IgD-negative memory B cell (primary cell): ENCODE data around the gene SMIM31. TPM values are rescaled to one million over a fixed set of nuclear protein-coding genes. Genes with fewer than 3 reads are reported as not detected.
A peak's percentile ranks its signal among the peaks of the same experiment; 100 is the strongest.

ENCODE experiments used
- H3K27ac Mint-ChIP-seq, 3 donors: one replicate each; pipeline ENCODE4 v1.8.0; 2020 to 2022; ENCODE audit warnings: mild to moderate bottlenecking in 3 of 3, mixed read lengths in 3 of 3, moderate library complexity in 1 of 3
- H3K27me3 Mint-ChIP-seq: one replicate; pipeline ENCODE4 v1.8.0; 2021; ENCODE audit warnings: mixed read lengths
- H3K36me3 Mint-ChIP-seq: one replicate; pipeline ENCODE4 v1.8.0; 2020; ENCODE audit warnings: mild to moderate bottlenecking, mixed read lengths
- H3K4me1 Mint-ChIP-seq, 3 donors: one replicate each; pipeline ENCODE4 v1.8.0; 2020 to 2022; ENCODE audit warnings: mixed read lengths in 3 of 3, mild to moderate bottlenecking in 1 of 3
- H3K4me3 Mint-ChIP-seq, 4 donors: one replicate each; pipeline ENCODE4 v1.8.0; 2020 to 2022; ENCODE audit warnings: mild to moderate bottlenecking in 4 of 4, mixed read lengths in 4 of 4, moderate library complexity in 3 of 4
- H3K9me3 Mint-ChIP-seq, 3 donors: one replicate each; pipeline ENCODE4 v1.8.0; 2020 to 2021; ENCODE audit warnings: mixed read lengths in 3 of 3, mild to moderate bottlenecking in 1 of 3
- polyA plus RNA-seq: library from polyadenylated mRNA; unstranded; fragments of 300-500 nt; fragmentation: Illumina TruSeq; gene quantifications from one replicate; pipeline ENCODE4 v1.2.3, GENCODE V29; 2021

The SMIM31 gene
- not detected for polyA plus RNA-seq

DNA sequence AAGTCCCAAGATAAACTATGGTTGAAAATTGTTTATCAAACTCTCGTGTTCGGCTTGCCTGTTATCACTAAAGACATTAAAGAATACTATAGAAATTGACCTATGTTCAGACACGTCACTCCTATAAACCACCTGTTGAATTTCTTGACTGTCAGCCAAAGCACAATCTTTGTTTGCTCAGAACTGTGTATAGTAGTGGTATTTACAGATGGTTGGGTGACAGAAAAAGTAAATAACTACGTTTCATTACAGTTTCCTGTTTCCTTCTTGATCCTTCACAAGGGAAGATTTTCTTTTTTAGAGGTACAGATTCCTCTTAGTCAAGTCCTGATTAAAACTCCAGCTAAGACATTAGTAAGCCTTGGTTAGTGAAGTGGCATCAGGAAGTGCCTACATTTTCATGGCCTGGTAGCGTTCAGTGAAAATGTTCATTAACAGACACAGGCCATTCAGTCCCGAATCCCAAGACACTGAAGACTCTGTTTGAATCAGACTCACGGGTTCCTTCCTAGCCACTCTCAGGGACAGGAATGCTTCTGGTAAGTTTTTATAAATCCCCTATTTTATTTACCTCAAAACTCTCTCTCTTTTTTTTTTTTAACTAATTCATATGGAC lies at the start of gene SMIM31:
TSS of gene SMIM31 (plus strand) at position 259 of the 616 bp plus-strand sequence. CDS start 16,313 bp downstream, outside the sequence.
- H3K36me3 Mint-ChIP-seq: no peaks in the 10 kb centered on the region
- H3K4me3 Mint-ChIP-seq: no peak within 1 kb of the TSS

DNA sequence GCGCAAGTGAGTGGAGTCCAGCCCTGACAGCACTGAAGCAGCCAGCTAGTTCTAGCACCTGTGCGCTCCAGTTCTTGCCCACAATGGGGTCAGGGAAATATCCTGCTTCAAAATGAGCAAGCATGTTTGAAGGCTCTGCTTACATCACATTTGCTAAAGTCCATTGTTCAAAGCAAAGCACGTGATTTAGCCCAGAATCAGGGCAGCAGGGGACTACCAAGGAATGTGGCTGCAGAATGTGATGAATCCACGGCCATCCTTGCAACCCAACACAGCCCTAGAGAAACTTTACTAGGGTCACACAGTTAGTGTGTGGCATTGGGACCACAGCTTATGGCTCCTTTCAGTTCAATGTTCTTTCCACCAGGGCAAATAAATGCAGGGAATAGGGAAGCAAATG lies 47.3 kb upstream of the SMIM31 start:
- Mint-ChIP-seq H3K9me3 (peaks cover 0 to 3% (median 2%) of the 10 kb centered on the region in 3 donors), H3K36me3 (peaks cover 3% of the 10 kb centered on the region), H3K4me1 (no peaks in the 10 kb centered on the region), H3K4me3 (no peak overlapping the region), H3K27me3 (peaks cover 2% of the 10 kb centered on the region), H3K27ac (no peak overlapping the region)

More for the DNA sequence above, at the start of gene SMIM31:
- no peaks in the 10 kb centered on the region for H3K4me1 Mint-ChIP-seq
- peak within 1 kb of the TSS in 1 of 3 donors; percentile 71 for H3K27ac Mint-ChIP-seq
- no peaks in the 10 kb centered on the region for H3K27me3 Mint-ChIP-seq
- peaks cover 0 to 7% (median 5%) of the 10 kb centered on the region in 3 donors for H3K9me3 Mint-ChIP-seq

DNA sequence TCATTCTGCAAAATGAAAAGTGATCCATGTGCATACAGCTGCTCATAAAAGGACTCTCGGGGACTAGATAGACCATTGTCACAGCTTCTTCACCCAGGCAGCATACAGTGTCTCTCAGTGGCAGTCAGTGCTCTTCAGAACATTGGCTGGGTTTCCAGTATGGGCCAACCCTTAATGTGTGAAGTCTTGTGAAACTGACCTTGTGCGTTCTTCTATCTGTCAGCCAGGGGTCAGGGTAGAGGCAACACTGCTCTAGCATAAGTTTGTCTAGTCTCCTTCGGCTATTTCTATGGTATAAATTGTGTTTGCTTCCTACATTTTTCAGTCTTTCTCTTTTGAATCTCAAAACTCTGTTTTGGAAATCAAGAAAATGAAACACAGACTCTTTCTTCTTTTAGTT lies 37.0 kb upstream of the SMIM31 start:
- Mint-ChIP-seq H3K27me3 (no peaks in the 10 kb centered on the region), H3K36me3 (no peaks in the 10 kb centered on the region), H3K4me3 (no peak overlapping the region), H3K27ac (no peak overlapping the region), H3K9me3 (no peaks in the 10 kb centered on the region), H3K4me1 (no peaks in the 10 kb centered on the region)

DNA sequence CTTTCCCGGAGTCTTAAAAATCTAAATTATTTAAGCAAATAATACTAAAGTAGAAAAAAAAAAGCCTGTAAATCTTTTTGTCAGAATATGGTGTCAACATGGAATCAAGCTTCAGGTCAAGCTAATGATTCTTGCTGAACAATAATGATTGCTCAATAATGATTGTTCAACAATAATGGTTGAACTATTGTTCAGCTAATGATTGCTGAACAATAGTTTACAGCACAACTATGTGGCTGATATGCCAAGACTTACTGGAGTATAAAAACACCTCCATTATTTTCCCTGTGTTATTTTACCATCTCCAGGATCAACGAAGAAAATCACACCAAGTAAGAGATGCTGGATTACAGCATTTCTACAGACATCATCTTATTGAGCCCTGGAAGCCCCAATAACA lies 35.1 kb upstream of the SMIM31 start:
- Mint-ChIP-seq H3K4me3 (no peak overlapping the region), H3K4me1 (no peaks in the 10 kb centered on the region), H3K9me3 (no peaks in the 10 kb centered on the region), H3K36me3 (no peaks in the 10 kb centered on the region), H3K27ac (no peak overlapping the region), H3K27me3 (no peaks in the 10 kb centered on the region)

DNA sequence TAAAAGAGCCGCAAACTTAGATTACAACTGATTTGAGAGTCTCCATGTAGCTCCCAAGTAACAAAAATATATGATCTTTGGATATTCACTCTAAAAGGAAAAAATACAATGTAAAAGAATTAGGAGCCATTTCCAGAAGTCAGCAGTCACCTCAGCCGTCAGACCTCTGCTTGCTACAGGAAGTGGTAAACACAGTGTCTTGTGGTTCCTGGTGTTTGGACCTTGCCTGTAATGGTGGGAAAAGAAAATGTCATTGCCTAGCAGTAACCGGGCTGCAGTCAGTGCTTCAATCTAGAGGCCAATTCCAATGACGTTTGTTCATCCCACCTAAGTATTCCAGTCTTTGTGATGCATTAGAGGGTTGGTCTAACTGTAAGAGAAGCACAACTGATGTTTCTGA lies 28.9 kb upstream of the SMIM31 start:
- Mint-ChIP-seq H3K4me1 (no peaks in the 10 kb centered on the region), H3K27me3 (no peaks in the 10 kb centered on the region), H3K27ac (no peak overlapping the region), H3K9me3 (no peaks in the 10 kb centered on the region), H3K4me3 (no peak overlapping the region), H3K36me3 (peaks cover 1% of the 10 kb centered on the region)

DNA sequence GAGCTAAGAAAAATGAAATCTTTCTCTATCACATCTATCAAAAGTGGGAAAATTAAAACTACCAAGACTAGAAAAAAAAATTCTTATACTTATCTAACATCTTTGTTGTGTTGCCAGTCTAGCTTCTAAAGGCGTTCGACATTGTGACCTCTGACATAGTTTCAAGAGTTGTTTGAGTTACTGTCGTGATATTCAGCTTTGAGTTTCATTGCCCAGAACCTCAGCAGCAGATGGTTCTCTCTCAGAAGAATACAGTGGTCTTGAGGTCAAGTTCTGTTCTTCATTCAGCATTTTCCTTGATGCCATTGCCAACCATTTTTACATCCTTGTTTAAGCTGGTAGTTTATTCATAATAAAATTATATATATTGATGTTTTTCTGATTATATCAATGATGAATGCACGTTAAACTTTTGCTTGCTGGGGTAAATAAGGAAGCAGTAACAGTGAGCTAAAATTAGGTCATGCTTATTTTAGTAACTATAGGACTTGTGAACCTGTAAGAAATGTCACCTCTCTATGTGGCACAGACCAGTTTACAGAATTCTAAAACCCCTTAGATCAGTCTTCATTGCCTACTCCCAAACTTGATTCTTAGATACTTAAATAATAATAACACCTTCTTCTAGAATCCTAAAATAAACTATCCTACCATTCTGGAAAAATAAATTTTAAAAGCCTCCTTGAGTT lies 23.1 kb upstream of the SMIM31 start:
- no peaks in the 10 kb centered on the region for H3K9me3 Mint-ChIP-seq
- no peak overlapping the region for H3K4me3 Mint-ChIP-seq
- H3K27ac Mint-ChIP-seq: no peak overlapping the region
- H3K36me3 Mint-ChIP-seq: no peaks in the 10 kb centered on the region
- peaks cover 1% of the 10 kb centered on the region for H3K27me3 Mint-ChIP-seq
- H3K4me1 Mint-ChIP-seq: peaks cover 0 to 4% (median 0%) of the 10 kb centered on the region in 3 donors

DNA sequence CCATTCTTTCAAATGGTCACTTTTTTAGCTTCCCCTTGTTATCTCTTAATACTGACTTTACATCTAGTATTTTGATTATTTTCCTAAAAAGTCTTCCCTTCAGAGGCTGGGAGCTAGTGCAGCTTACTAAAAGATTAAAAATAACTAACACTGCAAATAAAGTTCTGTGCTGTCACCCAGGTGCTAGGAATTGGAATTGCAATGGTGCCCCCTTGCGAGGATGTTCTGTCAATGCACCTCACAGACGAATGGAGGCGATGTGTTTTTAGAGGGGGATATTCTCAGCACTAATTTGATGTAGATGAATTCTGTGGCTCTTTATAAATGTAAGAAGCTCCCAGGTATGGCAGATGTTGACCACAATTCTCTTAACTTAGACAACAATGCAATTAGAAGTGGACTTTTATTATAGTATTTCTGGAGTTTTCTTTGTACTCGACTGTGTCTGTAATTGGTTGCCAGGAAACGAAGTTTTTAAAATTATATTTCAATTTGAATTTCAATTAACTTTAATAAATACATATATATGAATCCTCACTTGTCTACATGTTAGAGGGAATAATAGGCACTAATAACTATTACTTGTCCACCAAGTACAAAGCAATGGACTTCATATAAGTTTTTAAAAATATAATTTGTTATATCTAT lies 22.0 kb upstream of the SMIM31 start:
- no peak overlapping the region for H3K27ac Mint-ChIP-seq

DNA sequence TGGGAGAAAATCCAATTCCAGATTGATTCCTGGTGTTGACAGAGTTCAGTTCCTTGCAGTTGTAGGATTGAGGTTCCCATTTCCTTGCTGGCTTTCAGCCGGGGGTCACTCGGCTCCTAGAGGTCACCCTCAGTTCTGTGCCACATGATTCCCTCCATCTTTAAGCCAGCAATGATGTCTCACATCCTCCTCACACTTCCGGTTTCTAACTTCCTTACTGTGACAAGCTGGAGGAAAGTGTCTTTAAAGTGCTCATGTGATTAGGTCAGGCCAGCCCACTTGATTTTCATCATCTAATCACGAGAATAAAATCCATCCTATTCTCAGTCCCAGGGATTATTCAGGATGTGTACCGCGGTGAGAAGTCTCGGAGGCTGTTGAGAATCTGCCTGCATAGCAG lies 19.4 kb upstream of the SMIM31 start:
- H3K4me3 Mint-ChIP-seq: no peak overlapping the region
- peak overlapping the region in 1 of 3 donors; percentile 39 for H3K27ac Mint-ChIP-seq
- H3K9me3 Mint-ChIP-seq: no peaks in the 10 kb centered on the region
- H3K4me1 Mint-ChIP-seq: peaks cover 0 to 4% (median 0%) of the 10 kb centered on the region in 3 donors
- H3K27me3 Mint-ChIP-seq: peaks cover 1% of the 10 kb centered on the region
- H3K36me3 Mint-ChIP-seq: no peaks in the 10 kb centered on the region

More for the DNA sequence above, 22.0 kb upstream of the SMIM31 start:
- peaks cover 1% of the 10 kb centered on the region for H3K27me3 Mint-ChIP-seq
- H3K36me3 Mint-ChIP-seq: no peaks in the 10 kb centered on the region
- no peaks in the 10 kb centered on the region for H3K9me3 Mint-ChIP-seq
- H3K4me3 Mint-ChIP-seq: no peak overlapping the region
- H3K4me1 Mint-ChIP-seq: peaks cover 0 to 4% (median 0%) of the 10 kb centered on the region in 3 donors

DNA sequence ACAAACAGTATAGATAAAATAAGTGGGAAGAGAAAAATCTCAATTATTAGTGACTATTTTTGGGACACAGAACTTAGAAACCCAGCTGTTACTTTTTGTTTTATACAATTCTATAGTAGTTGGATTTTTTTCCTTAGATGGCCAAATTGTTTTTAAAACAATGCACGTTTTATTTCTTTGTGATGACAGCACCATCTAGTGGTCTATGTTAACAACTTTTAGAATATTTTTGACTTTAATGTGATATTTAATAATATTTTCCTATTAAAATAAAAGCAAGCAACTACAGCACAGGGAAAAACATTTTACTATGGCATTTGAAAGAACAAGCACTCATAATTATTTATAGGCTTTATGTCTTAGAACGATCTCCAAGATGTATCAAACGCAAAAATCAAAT lies 5.6 kb upstream of the SMIM31 start:
- peaks cover 0 to 7% (median 5%) of the 10 kb centered on the region in 3 donors for H3K9me3 Mint-ChIP-seq
- H3K27me3 Mint-ChIP-seq: no peaks in the 10 kb centered on the region
- H3K4me1 Mint-ChIP-seq: no peaks in the 10 kb centered on the region
- no peak overlapping the region for H3K27ac Mint-ChIP-seq
- H3K36me3 Mint-ChIP-seq: no peaks in the 10 kb centered on the region
- no peak overlapping the region for H3K4me3 Mint-ChIP-seq

DNA sequence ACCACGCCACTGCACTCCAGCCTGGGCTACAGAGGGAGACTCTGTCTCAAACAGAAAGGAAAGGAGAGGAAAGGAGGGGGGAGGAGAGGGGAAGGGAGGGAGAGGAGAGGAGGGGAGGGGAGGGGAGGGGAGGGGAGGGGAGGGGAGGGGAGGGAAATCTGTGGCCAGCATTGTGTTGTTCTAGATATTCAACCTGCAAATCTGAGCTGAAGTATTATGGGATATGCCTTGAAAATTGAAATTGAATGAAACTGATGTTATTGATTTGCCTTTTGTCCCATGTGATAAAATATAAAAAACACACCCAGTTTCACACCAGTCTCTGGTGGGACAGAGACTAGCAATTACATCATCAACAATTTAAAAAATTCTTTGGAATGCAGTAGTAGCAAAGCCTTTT lies 1.5 kb downstream of the SMIM31 start:
- Mint-ChIP-seq H3K27ac (peak overlapping the region in 1 of 3 donors; percentile 71), H3K27me3 (no peaks in the 10 kb centered on the region), H3K36me3 (no peaks in the 10 kb centered on the region), H3K9me3 (peaks cover 0 to 7% (median 5%) of the 10 kb centered on the region in 3 donors), H3K4me1 (no peaks in the 10 kb centered on the region), H3K4me3 (no peak overlapping the region)

DNA sequence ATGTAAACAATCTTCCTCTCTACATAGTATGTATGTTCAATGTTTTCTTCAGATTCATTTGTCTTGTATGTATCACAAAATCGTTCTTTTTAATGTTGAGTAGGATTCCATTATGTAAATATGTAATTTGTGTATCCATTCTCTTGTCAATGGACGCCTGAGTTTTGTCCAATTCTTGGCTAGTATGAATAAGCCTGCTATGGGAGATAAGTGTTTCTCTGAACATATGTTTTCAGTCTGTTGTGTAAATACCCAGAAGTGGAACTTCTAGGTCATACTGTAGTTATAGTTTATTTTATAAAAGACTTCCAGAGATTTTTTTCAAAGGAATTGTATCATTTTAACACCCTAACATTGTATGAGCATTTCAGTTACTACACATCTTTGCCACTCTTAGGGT lies 2.8 kb downstream of the SMIM31 start:
- peaks cover 0 to 7% (median 5%) of the 10 kb centered on the region in 3 donors for H3K9me3 Mint-ChIP-seq
- peaks cover 2% of the 10 kb centered on the region for H3K27me3 Mint-ChIP-seq
- H3K4me3 Mint-ChIP-seq: no peak overlapping the region
- peaks cover 0 to 1% (median 0%) of the 10 kb centered on the region in 3 donors for H3K4me1 Mint-ChIP-seq
- H3K27ac Mint-ChIP-seq: no peak overlapping the region
- H3K36me3 Mint-ChIP-seq: no peaks in the 10 kb centered on the region

DNA sequence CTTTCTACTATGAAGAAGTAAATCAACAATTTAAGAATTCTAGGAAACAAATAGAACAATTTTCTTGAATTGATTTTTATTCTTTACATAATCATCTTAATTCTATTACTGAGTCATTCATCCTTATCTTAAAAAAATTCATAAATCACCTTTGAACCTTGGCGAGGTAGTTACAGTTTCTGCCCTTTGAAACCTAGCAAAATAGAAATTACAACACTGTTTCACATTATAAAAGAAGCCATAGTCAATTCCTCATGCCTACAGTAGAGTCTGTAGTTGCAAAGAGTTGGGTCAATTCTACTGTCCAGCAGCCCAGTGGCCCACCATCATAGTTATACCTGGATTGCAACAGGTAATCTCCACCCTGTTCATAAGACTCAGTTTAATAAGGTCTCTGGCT lies 7.3 kb downstream of the SMIM31 start:
- no peaks in the 10 kb centered on the region for H3K36me3 Mint-ChIP-seq
- no peak overlapping the region for H3K27ac Mint-ChIP-seq
- H3K9me3 Mint-ChIP-seq: no peaks in the 10 kb centered on the region
- H3K27me3 Mint-ChIP-seq: peaks cover 7% of the 10 kb centered on the region
- peaks cover 0 to 1% (median 0%) of the 10 kb centered on the region in 3 donors for H3K4me1 Mint-ChIP-seq
- no peak overlapping the region for H3K4me3 Mint-ChIP-seq

DNA sequence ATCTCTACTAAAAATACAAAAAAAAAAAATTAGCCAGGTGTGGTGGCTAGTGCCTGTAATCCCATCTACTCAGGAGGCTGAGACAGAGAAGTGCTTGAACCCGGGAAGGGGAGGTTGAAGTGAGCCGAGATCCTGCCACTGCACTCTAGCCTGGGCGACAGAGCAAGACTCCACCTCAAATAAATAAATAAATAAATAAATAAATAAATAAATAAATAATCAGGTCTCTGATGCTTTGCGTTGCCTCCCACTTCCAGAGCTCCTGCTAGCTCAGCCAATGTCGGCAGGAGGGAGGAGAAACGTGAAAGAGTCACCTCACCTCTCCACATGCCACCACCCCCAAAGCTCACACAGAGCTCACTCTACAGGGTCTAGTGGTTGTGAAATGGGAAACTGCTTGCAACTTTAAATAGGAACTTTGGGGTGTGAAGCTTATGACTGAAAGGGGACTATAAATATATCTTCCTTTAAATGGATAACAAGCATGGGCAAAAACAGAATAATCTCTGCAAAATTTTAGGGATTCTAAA lies 7.9 kb downstream of the SMIM31 start:
- no peak overlapping the region for H3K27ac Mint-ChIP-seq
- H3K36me3 Mint-ChIP-seq: no peaks in the 10 kb centered on the region
- H3K4me1 Mint-ChIP-seq: peaks cover 0 to 1% (median 0%) of the 10 kb centered on the region in 3 donors
- peaks cover 0 to 1% (median 0%) of the 10 kb centered on the region in 3 donors for H3K9me3 Mint-ChIP-seq
- H3K4me3 Mint-ChIP-seq: no peak overlapping the region
- peaks cover 7% of the 10 kb centered on the region for H3K27me3 Mint-ChIP-seq

DNA sequence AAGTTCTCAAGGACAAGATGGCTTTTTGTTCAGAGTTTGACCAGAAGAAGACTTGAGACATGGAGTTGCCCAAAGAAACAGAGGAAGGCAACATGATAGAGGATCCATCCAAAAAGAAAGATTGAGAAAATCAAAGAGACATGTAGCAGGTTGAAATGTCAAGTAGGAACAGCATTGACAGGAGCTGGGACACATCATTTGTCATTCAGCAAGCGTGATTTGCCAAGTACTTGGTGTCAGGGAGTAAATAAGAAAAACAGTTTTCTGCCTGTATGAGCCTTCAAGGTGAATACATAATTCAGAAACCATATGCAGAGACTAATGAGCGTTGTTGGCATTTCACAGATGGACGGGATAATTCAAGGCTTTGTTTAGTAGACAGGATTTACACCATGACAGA lies 11.2 kb downstream of the SMIM31 start:
- Mint-ChIP-seq H3K4me1 (peaks cover 0 to 1% (median 0%) of the 10 kb centered on the region in 3 donors), H3K36me3 (no peaks in the 10 kb centered on the region), H3K4me3 (no peak overlapping the region), H3K27ac (no peak overlapping the region), H3K27me3 (peaks cover 7% of the 10 kb centered on the region), H3K9me3 (peaks cover 0 to 3% (median 0%) of the 10 kb centered on the region in 3 donors)

DNA sequence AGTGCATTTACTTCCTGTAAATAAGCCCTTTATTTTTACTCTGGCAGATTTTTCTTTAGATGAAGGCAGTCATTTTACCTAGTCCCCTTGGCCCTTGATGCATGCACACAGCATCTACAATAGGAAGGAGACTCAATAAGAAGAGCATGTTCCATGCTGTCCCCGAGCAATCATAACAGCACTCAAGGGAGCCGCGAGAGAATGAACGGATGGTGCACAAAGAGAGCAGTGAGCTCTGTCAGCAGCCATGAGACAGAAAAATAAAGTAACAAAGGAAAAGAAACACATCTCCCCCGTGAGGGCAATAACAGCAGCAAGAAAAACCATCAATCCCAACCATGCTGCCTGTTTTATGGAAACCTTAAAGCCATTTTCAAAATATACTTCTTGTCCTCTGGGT lies 11.9 kb downstream of the SMIM31 start:
- no peaks in the 10 kb centered on the region for H3K4me1 Mint-ChIP-seq
- H3K9me3 Mint-ChIP-seq: peaks cover 0 to 3% (median 0%) of the 10 kb centered on the region in 3 donors
- H3K4me3 Mint-ChIP-seq: no peak overlapping the region
- H3K27me3 Mint-ChIP-seq: peaks cover 5% of the 10 kb centered on the region
- no peaks in the 10 kb centered on the region for H3K36me3 Mint-ChIP-seq
- no peak overlapping the region for H3K27ac Mint-ChIP-seq
